HCT116 (cell line): Measurements from ENCODE around the gene DNMT1. TPM values are rescaled to one million over a fixed set of nuclear protein-coding genes. Genes with fewer than 3 reads are reported as not detected.

Source experiments
- ATAC-seq: fragments of 200-7000 bp; cut with Tn5 transposase; 2 replicates; pipeline ENCODE4 v1.9.1; 2020; ENCODE audit warnings: mild to moderate bottlenecking, moderate library complexity
- BruUV-seq: library from RNA; stranded (reverse); fragments of 400-500 nt; replicated peaks from 2 replicates; lab custom pipeline; 2021; lab: Mats Ljungman, UMichigan
- CTCF ChIA-PET: fragments of 300-600 bp; sonication (Branson Sonifier 250); formaldehyde crosslinking; loops from one replicate; lab custom pipeline; 2021; ENCODE audit warnings: antibody characterized with exemption; lab: Charles Lee
- POLR2A ChIA-PET: fragments of 300-600, 350-600 bp; sonication (Branson Sonifier 250); formaldehyde crosslinking; loops from one replicate; lab custom pipeline; 2021; ENCODE audit warnings: antibody characterized with exemption; lab: Charles Lee
- RAD21 ChIA-PET, 2 experiments: fragments of 300-600 bp; sonication (Branson Sonifier 250); formaldehyde crosslinking; loops; one replicate each; lab custom pipeline; 2023; ENCODE audit warnings: low total read pairs in 2 of 2; ENCODE audit not compliant: uncharacterized antibody in 2 of 2, unreplicated experiment in 2 of 2, low non-redundant PET in 1 of 2; lab: Charles Lee
- DNase-seq: peaks from one replicate; pipeline ENCODE4 v3.0.0-alpha.2; 2010; ENCODE audit warnings: low read depth, low spot score
- H2AFZ ChIP-seq: fragments of 200-600 bp; shearing (Covaris generic), sonication (generic); 2 replicates; pipeline ENCODE4 v1.6.1; 2017; ENCODE audit warnings: low read depth, mixed run types, mixed read lengths, antibody characterized with exemption, low read length; ENCODE audit not compliant: poor library complexity, severe bottlenecking
- H3K27ac ChIP-seq: 2 replicates; pipeline ENCODE4 v1.5.1; 2012; ENCODE audit warnings: low read depth, low read length
- H3K27me3 ChIP-seq: fragments of 200-600 bp; sonication (generic); 2 replicates; pipeline ENCODE4 v1.6.1; 2016; ENCODE audit warnings: mixed run types, low read length, mixed read lengths; ENCODE audit not compliant: insufficient read depth
- H3K36me3 ChIP-seq, 2 experiments: fragments of 200-500 bp in 1 of 2; fragments of 200-600 bp in 1 of 2; sonication (Bioruptor generic) in 1 of 2; sonication (generic) in 1 of 2; 2 replicates each; pipeline versions ENCODE4 v1.5.1 to v1.6.1; 2014 to 2016; ENCODE audit warnings: low read length in 2 of 2, inconsistent platforms in 1 of 2, mixed read lengths in 1 of 2, mixed run types in 1 of 2; ENCODE audit not compliant: insufficient read depth in 2 of 2, control insufficient read depth in 1 of 2
- H3K4me1 ChIP-seq, 2 experiments: fragments of 200-600 bp in 1 of 2; sonication (generic) in 1 of 2; 2 replicates each; pipeline versions ENCODE4 v1.5.1 to v1.6.1; 2012 to 2017; ENCODE audit warnings: low read length in 2 of 2, inconsistent platforms in 1 of 2, mild to moderate bottlenecking in 1 of 2, mixed read lengths in 1 of 2, mixed run types in 1 of 2, moderate library complexity in 1 of 2; ENCODE audit not compliant: insufficient read depth in 2 of 2, control insufficient read depth in 1 of 2
- H3K4me2 ChIP-seq: fragments of 200-600 bp; sonication (generic); 2 replicates; pipeline ENCODE4 v1.6.1; 2017; ENCODE audit warnings: mixed run types, low read length, mixed read lengths
- H3K4me3 ChIP-seq, 2 experiments: fragments of 200-600 bp in 1 of 2; sonication (generic) in 1 of 2; replicated peaks in 1 of 2; 2 replicates each; pipeline ENCODE4 v1.5.1; 2011 to 2016; ENCODE audit warnings: low read length in 2 of 2, control low read depth in 1 of 2, low read depth in 1 of 2, mild to moderate bottlenecking in 1 of 2, mixed read lengths in 1 of 2, mixed run types in 1 of 2
- H3K79me2 ChIP-seq: fragments of 200-600 bp; sonication (generic); 2 replicates; pipeline ENCODE4 v1.6.1; 2017; ENCODE audit warnings: mild to moderate bottlenecking, mixed run types, low read length, moderate library complexity, mixed read lengths; ENCODE audit not compliant: insufficient read depth
- H3K9ac ChIP-seq: fragments of 200-600 bp; sonication (generic); 2 replicates; pipeline ENCODE4 v1.6.1; 2016; ENCODE audit warnings: low read length, mixed read lengths
- H3K9me2 ChIP-seq: fragments of 200-600 bp; sonication (generic), shearing (Covaris generic); 2 replicates; pipeline ENCODE4 v1.6.1; 2017; ENCODE audit warnings: mixed run types, mild to moderate bottlenecking, moderate library complexity; ENCODE audit not compliant: insufficient read depth
- H3K9me3 ChIP-seq, 2 experiments: fragments of 200-500 bp in 1 of 2; fragments of 200-600 bp in 1 of 2; sonication (Bioruptor generic) in 1 of 2; sonication (generic) in 1 of 2; 2 replicates each; pipeline ENCODE4 v1.6.1; 2014 to 2017; ENCODE audit warnings: low read length in 2 of 2, mixed read lengths in 2 of 2, inconsistent platforms in 1 of 2, low read depth in 1 of 2, mild to moderate bottlenecking in 1 of 2, mixed run types in 1 of 2, moderate library complexity in 1 of 2; ENCODE audit not compliant: control insufficient read depth in 1 of 2, insufficient read depth in 1 of 2
- H4K20me1 ChIP-seq: fragments of 200-600 bp; sonication (generic), shearing (Covaris generic); 2 replicates; pipeline ENCODE4 v1.6.1; 2017; ENCODE audit warnings: mixed run types, mild to moderate bottlenecking, moderate library complexity; ENCODE audit not compliant: insufficient read depth
- CBX3 ChIP-seq: IDR thresholded peaks from 2 replicates; pipeline ENCODE4 v1.6.1; 2012; ENCODE audit warnings: low read depth
- CEBPB ChIP-seq: IDR thresholded peaks from 2 replicates; pipeline ENCODE4 v1.6.1; 2012; ENCODE audit warnings: low read depth
- FOSL1 ChIP-seq: IDR thresholded peaks from 2 replicates; pipeline ENCODE4 v1.6.1; 2012; ENCODE audit warnings: low read depth
- MAX ChIP-seq: IDR thresholded peaks from 2 replicates; pipeline ENCODE4 v1.6.1; 2012
- RAD21 ChIP-seq: IDR thresholded peaks from 2 replicates; pipeline ENCODE4 v1.6.1; 2012; ENCODE audit warnings: low read depth, mild to moderate bottlenecking
- SP1 ChIP-seq: IDR thresholded peaks from 2 replicates; pipeline ENCODE4 v1.6.1; 2012; ENCODE audit warnings: low read depth
- TCF7L2 ChIP-seq: IDR thresholded peaks from 2 replicates; pipeline ENCODE4 v1.7.0; 2011; ENCODE audit warnings: borderline replicate concordance, inconsistent platforms; ENCODE audit not compliant: insufficient read depth, insufficient read length; ENCODE audit errors: extremely low read depth
- YY1 ChIP-seq: IDR thresholded peaks from 2 replicates; pipeline ENCODE4 v1.6.1; 2011; ENCODE audit warnings: low read length, low read depth, moderate library complexity, mild to moderate bottlenecking; ENCODE audit not compliant: insufficient replicate concordance; ENCODE audit errors: extremely low read depth
- ZFX ChIP-seq: fragments of 450-650 bp; IDR thresholded peaks from 2 replicates; pipeline ENCODE4 v1.6.1; 2017
- intact Hi-C: fragments of 100-400 bp; cut with micrococcal nuclease; formaldehyde crosslinking; loops from 2 replicates; pipeline ENCODE4 v1.10.0; 2022
- total RNA-seq: library from RNA; stranded (reverse); gene quantifications from one replicate; pipeline ENCODE4 v1.2.1, GENCODE V29; 2021; ENCODE audit not compliant: unreplicated experiment
- TF ChIP-seq, protein P1 (sequence below): IDR thresholded peaks from 2 replicates; pipeline ENCODE4 v1.6.1; 2012; ENCODE audit warnings: low read depth
- TF ChIP-seq, protein P2 (sequence below), 3 experiments: fragments of 200-600 bp in 1 of 3; sonication (generic) in 1 of 3; IDR thresholded peaks in 2 of 3; conservative IDR thresholded peaks in 1 of 3; 2 replicates each; pipeline ENCODE4 v1.5.1; 2012 to 2017; ENCODE audit warnings: low read depth in 2 of 3, low read length in 2 of 3, antibody characterized with exemption in 1 of 3, borderline replicate concordance in 1 of 3, control low read depth in 1 of 3, mild to moderate bottlenecking in 1 of 3, mixed read lengths in 1 of 3, mixed run types in 1 of 3, moderate library complexity in 1 of 3; ENCODE audit not compliant: insufficient read depth in 1 of 3
- TF ChIP-seq, protein P3 (sequence below): IDR thresholded peaks from 2 replicates; pipeline ENCODE4 v1.6.1; 2011; ENCODE audit warnings: mild to moderate bottlenecking, low read length, moderate library complexity; ENCODE audit not compliant: insufficient replicate concordance; ENCODE audit errors: extremely low read depth
- TF ChIP-seq, protein P4 (sequence below): IDR thresholded peaks from 2 replicates; pipeline ENCODE4 v1.6.1; 2012

DNMT1 gene
- total RNA-seq, 1 experiment from 2014 or later = 235 TPM

DNA sequence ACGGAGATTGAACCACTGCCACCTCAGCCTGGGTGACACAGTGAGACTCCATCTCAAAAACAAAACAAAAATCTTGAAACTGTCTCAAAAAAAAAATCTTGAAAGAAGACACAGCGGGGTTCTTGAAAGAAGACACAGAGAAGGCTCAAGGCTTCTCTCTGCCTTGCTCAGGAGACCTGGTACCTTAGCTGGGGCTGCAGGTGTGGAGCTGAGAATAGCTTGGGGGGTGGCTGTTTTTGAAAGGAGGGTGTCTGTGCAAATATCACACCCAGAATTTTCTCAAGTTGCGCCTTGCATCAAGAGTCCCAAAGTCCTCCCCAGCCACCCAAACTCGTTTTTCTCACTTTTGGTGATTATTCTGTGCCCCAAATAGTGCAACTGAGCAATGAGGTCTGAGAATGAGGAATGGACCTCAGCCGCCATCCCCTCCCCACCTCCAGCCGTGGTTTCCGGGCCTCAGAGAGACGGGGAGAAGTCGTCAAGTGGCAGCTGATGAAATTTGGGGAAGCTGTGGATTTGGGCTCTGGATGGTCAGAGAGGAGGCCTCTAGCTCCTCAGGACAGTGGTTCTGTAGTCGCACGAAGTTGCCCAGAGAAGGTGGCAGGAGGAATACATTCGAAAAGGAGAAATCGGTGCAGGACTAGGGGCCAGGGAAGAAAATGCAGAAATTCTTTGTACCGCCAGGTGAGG lies 27.6 kb upstream of the DNMT1 start:
- H3K9ac ChIP-seq = no peak overlapping the region
- H3K9me2 ChIP-seq = no peaks in the 10 kb centered on the region
- H4K20me1 ChIP-seq = no peaks in the 10 kb centered on the region
- H3K79me2 ChIP-seq = no peaks in the 10 kb centered on the region
- no peak for DNase-seq
- H2AFZ ChIP-seq = no peak overlapping the region
- H3K4me2 ChIP-seq = no peak overlapping the region
- H3K4me3 ChIP-seq = no peak overlapping the region
- intact Hi-C loops = no loop called here
- H3K4me1 ChIP-seq = peaks cover 0 to 2% of the 10 kb centered on the region in 2 experiments; a peak in 2 of 4 replicates
- no peak overlapping the region for H3K27ac ChIP-seq
- ATAC-seq = no peak
- ChIA-PET RAD21 (no interaction called here), POLR2A (no interaction called here), CTCF (no interaction called here)
- no TSS peak for BruUV-seq
- H3K9me3 ChIP-seq = no peaks in the 10 kb centered on the region
- TF ChIP-seq RAD21 = no peak
- TF ChIP-seq, protein P1, sequence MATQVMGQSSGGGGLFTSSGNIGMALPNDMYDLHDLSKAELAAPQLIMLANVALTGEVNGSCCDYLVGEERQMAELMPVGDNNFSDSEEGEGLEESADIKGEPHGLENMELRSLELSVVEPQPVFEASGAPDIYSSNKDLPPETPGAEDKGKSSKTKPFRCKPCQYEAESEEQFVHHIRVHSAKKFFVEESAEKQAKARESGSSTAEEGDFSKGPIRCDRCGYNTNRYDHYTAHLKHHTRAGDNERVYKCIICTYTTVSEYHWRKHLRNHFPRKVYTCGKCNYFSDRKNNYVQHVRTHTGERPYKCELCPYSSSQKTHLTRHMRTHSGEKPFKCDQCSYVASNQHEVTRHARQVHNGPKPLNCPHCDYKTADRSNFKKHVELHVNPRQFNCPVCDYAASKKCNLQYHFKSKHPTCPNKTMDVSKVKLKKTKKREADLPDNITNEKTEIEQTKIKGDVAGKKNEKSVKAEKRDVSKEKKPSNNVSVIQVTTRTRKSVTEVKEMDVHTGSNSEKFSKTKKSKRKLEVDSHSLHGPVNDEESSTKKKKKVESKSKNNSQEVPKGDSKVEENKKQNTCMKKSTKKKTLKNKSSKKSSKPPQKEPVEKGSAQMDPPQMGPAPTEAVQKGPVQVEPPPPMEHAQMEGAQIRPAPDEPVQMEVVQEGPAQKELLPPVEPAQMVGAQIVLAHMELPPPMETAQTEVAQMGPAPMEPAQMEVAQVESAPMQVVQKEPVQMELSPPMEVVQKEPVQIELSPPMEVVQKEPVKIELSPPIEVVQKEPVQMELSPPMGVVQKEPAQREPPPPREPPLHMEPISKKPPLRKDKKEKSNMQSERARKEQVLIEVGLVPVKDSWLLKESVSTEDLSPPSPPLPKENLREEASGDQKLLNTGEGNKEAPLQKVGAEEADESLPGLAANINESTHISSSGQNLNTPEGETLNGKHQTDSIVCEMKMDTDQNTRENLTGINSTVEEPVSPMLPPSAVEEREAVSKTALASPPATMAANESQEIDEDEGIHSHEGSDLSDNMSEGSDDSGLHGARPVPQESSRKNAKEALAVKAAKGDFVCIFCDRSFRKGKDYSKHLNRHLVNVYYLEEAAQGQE = no peak
- TF ChIP-seq, protein P2, sequence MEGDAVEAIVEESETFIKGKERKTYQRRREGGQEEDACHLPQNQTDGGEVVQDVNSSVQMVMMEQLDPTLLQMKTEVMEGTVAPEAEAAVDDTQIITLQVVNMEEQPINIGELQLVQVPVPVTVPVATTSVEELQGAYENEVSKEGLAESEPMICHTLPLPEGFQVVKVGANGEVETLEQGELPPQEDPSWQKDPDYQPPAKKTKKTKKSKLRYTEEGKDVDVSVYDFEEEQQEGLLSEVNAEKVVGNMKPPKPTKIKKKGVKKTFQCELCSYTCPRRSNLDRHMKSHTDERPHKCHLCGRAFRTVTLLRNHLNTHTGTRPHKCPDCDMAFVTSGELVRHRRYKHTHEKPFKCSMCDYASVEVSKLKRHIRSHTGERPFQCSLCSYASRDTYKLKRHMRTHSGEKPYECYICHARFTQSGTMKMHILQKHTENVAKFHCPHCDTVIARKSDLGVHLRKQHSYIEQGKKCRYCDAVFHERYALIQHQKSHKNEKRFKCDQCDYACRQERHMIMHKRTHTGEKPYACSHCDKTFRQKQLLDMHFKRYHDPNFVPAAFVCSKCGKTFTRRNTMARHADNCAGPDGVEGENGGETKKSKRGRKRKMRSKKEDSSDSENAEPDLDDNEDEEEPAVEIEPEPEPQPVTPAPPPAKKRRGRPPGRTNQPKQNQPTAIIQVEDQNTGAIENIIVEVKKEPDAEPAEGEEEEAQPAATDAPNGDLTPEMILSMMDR (IDR thresholded peaks at IDR 0.05 in 2 of 3, conservative IDR thresholded peaks at IDR 0.05 in 1 of 3; ENCODE audit: borderline replicate concordance in 1 of 3, insufficient read depth in 1 of 3, low read depth in 2 of 3, low read length in 2 of 3) = no peak
- no peak for TF ChIP-seq MAX
- no peak for TF ChIP-seq TCF7L2
- TF ChIP-seq YY1 = no peak
- TF ChIP-seq CEBPB = no peak
- TF ChIP-seq ZFX = no peak
- TF ChIP-seq FOSL1 = no peak
- TF ChIP-seq, protein P3, sequence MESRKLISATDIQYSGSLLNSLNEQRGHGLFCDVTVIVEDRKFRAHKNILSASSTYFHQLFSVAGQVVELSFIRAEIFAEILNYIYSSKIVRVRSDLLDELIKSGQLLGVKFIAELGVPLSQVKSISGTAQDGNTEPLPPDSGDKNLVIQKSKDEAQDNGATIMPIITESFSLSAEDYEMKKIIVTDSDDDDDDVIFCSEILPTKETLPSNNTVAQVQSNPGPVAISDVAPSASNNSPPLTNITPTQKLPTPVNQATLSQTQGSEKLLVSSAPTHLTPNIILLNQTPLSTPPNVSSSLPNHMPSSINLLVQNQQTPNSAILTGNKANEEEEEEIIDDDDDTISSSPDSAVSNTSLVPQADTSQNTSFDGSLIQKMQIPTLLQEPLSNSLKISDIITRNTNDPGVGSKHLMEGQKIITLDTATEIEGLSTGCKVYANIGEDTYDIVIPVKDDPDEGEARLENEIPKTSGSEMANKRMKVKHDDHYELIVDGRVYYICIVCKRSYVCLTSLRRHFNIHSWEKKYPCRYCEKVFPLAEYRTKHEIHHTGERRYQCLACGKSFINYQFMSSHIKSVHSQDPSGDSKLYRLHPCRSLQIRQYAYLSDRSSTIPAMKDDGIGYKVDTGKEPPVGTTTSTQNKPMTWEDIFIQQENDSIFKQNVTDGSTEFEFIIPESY = no peak
- TF ChIP-seq CBX3 = no peak
- no peak for TF ChIP-seq SP1
- TF ChIP-seq, protein P4, sequence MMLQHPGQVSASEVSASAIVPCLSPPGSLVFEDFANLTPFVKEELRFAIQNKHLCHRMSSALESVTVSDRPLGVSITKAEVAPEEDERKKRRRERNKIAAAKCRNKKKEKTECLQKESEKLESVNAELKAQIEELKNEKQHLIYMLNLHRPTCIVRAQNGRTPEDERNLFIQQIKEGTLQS = no peak
- H3K36me3 ChIP-seq = no peaks in the 10 kb centered on the region
- no peaks in the 10 kb centered on the region for H3K27me3 ChIP-seq
